ENCODE results near the gene TRIP10.

Gene TRIP10

GRCh38 chr19:6711605-6712004 lies 27.9 kb upstream of the TRIP10 start:
- no peak for DNase-seq (ENCODE audit: low spot score)

DNA sequence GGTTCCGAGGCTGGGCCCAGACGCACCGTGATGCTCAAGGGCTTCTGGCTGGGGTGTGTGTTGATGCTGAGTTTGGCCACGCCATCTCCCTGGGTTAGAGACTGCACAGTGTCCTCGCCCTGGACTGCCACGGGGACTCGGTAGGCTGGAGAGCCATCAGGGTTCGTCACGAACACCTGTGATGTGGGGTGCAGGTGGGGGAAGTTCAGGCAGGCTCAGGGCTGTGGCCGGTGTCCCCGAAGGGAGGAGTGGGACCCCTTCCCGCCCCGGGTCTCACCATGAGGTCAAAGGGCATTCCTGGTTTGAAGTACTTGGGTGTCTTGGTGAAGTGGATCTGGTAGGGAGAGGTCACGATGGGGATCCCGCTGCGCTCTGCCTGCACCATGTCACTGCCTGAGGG lies 27.2 kb upstream of the TRIP10 start:
- no peak for DNase-seq (ENCODE audit: low spot score)

DNA sequence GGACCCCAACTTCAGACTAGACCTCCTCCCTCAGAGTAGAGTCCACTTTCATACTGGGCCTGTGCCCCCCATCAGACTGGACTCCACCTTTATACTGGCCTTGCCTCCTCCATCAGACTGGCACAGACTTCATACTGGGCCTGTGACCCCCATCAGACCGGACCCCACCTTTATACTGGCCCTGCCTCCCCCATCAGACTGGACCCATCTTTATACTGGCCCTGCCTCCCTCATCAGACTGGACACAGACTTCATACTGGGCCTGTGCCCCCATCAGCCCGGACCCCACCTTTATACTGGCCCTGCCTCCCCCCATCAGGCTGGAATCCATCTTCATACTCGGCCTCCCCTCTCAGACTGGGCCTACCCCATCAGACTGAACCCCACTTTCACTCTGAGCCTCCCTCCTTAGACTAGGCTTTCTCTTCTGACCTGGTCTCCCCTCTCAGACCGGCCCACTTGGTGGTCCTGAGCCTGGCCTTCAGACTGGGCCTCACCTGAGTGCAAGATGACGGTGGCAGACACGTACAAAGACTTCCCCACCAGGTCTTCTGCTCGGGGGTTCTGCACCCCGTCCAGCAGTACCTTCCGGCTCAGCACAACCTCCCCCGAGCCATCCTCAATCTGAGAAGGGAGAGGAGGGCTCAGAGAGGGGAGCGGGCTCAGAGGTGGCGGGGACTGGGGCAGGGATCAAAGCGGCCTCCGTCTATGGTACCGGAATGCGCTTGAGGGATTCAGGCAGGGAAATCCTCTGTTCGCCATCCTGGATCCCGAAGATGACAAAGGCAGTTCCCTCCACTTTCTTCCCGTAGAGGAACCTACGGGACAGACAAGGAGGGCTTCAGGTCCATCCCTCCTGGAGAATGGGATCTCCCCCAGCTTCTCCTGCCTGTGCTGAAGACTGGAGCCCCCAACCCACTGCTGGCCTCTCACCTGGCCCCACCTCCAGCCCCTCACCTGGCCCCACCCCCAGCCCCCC lies 26.5 kb upstream of the TRIP10 start:
- no peak for DNase-seq (ENCODE audit: low spot score)

DNA sequence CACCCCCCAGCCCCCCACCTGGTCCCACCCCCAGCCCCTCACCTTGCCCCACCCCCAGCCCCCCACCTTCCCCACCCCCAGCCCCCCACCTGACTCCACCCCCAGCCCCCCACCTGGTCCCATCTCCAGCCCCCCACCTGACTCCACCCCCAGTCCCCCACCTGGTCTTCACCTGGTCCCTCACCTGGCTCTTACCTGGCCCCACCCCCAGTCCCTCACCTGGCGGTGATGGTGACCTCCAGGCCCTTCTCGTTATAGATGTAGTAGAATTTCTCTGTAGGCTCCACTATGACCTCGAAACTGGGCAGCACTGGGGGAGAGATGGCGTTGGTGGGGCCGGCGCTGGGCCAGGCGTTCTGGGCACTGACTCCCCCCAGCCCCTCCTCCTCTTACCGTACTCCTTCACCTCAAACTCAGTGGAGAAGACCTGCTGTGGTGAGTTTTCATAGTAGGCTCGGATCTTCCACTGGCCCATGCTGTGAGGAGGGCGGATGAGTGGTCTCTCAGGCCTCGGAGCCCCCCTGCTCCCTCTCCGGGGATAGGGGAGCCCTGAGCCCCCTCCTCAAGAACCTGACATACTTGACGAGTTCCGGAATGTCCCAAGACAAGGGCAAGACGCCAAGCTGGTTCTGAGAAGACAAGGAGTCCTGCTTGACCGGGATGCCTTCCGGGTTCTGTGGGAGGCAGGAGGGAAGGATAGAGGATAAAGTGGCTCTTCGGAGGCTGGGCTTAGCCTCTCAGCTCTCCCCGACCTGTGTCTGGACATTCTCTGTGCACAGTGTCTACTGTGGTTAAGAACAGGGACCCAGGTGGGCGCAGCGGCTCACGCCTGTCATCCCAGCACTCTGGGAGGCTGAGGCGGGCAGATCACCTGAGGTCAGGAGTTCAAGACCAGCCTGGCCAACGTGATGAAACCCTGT lies 25.4 kb upstream of the TRIP10 start:
- DNase-seq (ENCODE audit: low spot score) = no peak

DNA sequence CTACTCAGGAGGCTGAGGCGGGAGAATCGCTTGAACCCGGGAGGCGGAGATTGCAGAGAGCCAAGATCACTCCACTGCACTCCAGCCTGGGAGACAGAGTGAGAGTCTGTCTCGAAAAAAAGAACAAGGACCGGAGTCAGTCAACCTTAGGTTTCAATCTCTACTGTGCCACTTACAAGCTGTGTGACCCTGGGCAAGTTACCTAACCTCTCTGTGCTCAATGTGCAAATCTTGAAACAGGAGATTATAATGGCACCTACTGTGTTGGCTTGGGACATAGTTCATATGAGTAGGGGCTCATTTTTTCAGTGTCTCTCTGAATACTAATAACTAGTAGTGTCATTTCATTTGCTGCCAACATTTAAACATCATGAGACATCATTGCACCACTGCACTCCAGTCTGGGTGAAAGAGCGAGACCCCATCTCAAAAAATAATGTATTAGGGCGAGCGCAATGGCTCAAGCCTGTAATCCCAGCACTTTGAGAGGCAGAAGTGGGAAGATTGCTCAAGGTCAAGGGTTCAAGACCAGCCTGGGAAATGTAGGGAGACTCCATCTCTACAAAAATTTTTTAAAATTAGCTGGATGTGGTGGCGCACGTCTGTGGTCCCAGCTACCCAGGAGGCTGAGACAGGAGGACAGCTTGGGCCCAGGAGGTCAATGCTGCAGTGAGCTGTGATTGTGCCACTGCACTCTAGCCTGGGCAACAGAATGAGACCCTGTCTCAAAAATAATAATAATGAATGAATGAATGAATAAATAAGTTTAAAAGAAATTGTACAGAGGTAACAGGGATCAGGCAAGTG lies 24.5 kb upstream of the TRIP10 start:
- DNase-seq (ENCODE audit: low spot score) = no peak

GRCh38 chr19:6716610-6716970 lies 22.9 kb upstream of the TRIP10 start:
- DNase-seq (ENCODE audit: low spot score) = no peak

DNA sequence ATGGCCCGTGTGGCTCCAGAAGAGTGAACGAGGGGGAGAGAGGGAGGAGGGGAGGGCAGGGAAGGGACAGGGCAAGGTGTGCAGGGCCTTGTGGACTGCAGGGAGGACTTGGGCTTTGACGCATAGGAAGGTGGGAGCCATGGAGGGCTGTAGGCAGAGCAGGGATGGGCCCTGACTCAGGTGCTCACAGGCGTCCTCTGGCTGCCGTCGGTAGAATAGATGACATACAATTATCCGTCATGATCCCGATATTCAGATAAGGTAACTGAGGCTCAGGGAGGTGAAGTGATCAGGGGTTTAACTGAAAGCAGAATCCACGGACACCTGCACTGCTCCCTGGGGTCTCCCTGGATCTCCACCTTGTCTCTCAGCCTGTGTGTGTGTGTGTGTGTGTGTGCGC lies 22.4 kb upstream of the TRIP10 start:
- DNase-seq (ENCODE audit: low spot score) = no peak

GRCh38 chr19:6717441-6717971 lies 22.0 kb upstream of the TRIP10 start:
- DNase-seq (ENCODE audit: low spot score) = no peak

GRCh38 chr19:6718111-6718740 lies 21.3 kb upstream of the TRIP10 start:
- no peak for DNase-seq (ENCODE audit: low spot score)

- DNase-seq (ENCODE audit: low spot score) = peak; percentile 30
Measured at GRCh38 chr19:6718741-6719539, 20.5 kb upstream of the TRIP10 start.

DNA sequence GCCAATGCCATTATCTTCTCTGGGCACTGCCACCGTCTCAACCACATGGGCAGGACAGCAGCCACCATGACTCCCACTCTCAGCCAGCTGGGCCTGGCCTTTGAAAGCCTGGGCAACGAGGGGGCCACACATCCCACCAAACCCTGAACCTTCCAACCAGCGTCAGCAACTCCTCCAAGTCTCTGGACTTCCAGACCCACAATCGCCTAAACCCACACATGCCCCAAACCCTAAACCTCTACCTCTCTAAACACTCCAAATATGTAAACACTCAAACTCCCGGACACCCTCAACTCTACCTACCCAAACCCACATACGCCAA lies 20.0 kb upstream of the TRIP10 start:
- no peak for DNase-seq (ENCODE audit: low spot score)

- DNase-seq (ENCODE audit: low spot score) = no peak
Measured at GRCh38 chr19:6719992-6720368, 19.5 kb upstream of the TRIP10 start.

DNA sequence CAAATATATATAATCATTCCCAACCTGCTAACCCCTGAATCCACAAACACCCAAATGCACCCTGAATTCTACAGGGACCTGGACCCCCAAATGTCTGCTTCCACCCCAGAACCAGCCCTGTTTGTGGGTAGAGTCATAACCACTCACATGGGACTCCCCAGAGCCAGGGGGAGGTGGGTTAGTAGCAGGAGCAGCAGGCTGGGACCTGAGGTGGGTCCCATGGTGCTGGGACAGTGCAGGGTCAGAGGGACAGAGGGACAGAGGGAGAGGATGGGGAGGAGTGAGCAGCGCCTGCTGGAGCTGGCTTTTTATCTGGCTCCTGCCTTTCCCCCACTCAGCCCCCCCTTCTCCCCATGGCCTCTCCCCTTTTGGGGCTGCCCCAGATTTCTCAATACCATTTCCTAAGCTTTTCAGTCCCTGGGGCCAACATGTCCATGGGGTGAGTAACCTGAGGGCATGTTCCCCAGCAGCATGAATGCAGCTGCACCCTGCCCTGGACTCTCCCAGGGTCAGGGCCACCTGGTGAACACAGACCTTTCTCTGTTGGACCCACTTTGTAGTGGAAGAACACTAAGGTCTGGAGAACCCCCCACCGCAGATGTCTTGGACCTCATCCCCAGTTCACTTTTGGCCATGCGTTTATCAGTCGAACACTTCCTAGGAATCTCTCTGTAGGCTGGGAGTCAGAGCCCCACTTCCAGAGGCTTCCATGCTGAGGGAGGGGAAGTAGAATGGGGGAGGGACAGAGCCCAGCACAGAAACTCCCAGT lies 18.9 kb upstream of the TRIP10 start, which contains the start of gene C3:
Gene C3, minus strand, starts transcription at position 282 of the 769 bp plus-strand sequence. Its CDS starts 61 bp downstream, at position 221.
- DNase-seq (ENCODE audit: low spot score) = no peak

- no peak for DNase-seq (ENCODE audit: low spot score)
Measured at GRCh38 chr19:6721138-6721474, 18.4 kb upstream of the TRIP10 start.

GRCh38 chr19:6721773-6722172 lies 17.7 kb upstream of the TRIP10 start:
- no peak for DNase-seq (ENCODE audit: low spot score)

DNA sequence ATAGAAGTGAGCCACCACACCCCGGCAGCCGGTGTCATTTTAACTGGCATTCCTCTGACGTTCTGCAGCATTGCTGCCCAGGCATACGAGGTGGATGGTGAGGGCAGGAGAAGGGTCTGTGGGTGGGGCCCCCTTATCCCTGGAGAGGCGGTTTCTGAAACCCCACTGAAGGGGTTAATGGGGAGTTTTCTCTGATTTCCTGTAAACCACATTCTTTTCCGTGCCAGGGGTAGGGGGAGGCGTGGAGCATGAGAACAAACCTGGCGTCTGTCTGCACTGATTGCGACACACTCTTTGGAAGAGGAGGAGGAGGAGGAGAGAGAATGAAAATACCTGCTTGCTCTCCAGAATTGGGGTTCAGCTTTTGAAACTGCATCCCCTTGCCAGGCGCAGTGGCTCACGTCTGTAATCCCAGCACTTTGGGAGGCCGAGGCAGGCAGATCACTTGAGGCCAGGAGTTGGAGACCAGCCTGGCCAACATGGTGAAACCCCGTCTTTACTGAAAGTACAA lies 16.3 kb upstream of the TRIP10 start:
- no peak for DNase-seq (ENCODE audit: low spot score)

GRCh38 chr19:6723738-6724137 lies 15.7 kb upstream of the TRIP10 start:
- DNase-seq (ENCODE audit: low spot score) = no peak

GRCh38 chr19:6724631-6725492 lies 14.6 kb upstream of the TRIP10 start:
- DNase-seq (ENCODE audit: low spot score) = no peak

All from hematopoietic multipotent progenitor cell treated with erythropoietin and hydrocortisone succinate and interleukin-3 and kit ligand, for 17 days (in vitro differentiated cells).